Measurements from ENCODE around the gene STEAP1B.

The STEAP1B gene

DNA sequence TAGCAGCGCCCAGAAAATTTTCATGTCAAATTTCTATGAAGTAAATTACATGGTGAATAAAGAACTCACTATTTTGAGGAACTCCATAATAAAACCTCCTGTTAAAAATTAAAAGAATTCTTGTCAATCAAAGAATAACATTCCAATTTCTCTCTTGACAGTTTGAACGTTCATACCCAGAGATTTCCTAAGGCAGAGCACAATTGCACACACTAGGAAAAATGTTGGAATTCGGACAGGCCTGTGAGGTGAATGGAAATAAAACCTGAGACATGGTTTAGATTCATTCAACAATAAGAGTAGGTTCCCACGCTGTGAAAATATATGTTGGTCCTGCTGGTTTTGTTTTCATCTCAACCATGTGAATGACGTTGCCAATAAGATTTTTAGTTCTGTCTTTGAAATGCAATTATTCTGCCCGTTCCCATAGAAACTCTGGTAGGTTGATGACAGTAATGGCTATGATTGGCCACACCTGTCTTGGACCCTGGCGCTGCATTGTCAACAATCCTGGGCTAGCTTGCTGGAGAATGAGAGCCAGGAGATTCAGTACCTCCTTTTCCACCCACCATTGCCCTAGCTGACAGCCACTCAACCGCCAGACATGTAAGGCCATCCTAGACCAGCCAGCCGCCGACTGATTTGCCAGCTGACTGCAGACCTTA, 99.7 kb downstream of the STEAP1B start:
- TF ChIP-seq, protein P1, sequence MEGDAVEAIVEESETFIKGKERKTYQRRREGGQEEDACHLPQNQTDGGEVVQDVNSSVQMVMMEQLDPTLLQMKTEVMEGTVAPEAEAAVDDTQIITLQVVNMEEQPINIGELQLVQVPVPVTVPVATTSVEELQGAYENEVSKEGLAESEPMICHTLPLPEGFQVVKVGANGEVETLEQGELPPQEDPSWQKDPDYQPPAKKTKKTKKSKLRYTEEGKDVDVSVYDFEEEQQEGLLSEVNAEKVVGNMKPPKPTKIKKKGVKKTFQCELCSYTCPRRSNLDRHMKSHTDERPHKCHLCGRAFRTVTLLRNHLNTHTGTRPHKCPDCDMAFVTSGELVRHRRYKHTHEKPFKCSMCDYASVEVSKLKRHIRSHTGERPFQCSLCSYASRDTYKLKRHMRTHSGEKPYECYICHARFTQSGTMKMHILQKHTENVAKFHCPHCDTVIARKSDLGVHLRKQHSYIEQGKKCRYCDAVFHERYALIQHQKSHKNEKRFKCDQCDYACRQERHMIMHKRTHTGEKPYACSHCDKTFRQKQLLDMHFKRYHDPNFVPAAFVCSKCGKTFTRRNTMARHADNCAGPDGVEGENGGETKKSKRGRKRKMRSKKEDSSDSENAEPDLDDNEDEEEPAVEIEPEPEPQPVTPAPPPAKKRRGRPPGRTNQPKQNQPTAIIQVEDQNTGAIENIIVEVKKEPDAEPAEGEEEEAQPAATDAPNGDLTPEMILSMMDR (IDR thresholded peaks at IDR 0.05; ENCODE audit: low read depth, low read length, missing control alignments) = no peak
- no peak for DNase-seq (ENCODE audit: extremely low read depth, low read depth)
- no peak overlapping the region for H3K4me3 ChIP-seq (replicated peaks; ENCODE audit: low read depth, low read length)

GRCh38 chr7:22399546-22399945, 100.4 kb downstream of the STEAP1B start:
- DNase-seq (ENCODE audit: extremely low read depth, low read depth) = no peak
- TF ChIP-seq, protein P1 (IDR thresholded peaks at IDR 0.05; ENCODE audit: low read depth, low read length, missing control alignments) = no peak

GRCh38 chr7:22399091-22399490, 100.9 kb downstream of the STEAP1B start:
- H3K4me3 ChIP-seq (replicated peaks; ENCODE audit: low read depth, low read length) = no peak overlapping the region
- DNase-seq (ENCODE audit: extremely low read depth, low read depth) = no peak
- TF ChIP-seq, protein P1 (IDR thresholded peaks at IDR 0.05; ENCODE audit: low read depth, low read length, missing control alignments) = no peak

More at GRCh38 chr7:22399546-22399945, 100.4 kb downstream of the STEAP1B start:
- H3K4me3 ChIP-seq (replicated peaks; ENCODE audit: low read depth, low read length) = no peak overlapping the region

DNA sequence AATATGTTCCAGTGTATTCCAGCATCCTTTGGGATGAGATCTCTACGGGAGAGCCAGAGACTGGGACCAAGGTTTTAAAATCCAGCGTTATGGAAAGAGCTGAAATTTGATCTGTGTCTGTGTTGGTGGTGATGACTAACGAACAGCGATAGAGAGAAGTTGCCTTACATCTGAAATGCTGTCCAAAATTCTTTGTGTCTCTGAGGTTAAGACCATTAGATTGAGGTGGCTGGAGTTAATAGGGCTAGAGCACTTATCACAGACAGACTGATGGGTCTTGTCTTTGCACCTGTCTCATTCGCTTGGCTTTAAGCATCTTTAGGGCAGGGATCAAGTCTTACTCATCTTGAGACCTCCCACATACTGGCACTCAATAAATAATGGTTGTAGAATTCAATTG, 102.0 kb downstream of the STEAP1B start:
- no peak overlapping the region for H3K4me3 ChIP-seq (replicated peaks; ENCODE audit: low read depth, low read length)
- TF ChIP-seq, protein P1 (IDR thresholded peaks at IDR 0.05; ENCODE audit: low read depth, low read length, missing control alignments) = no peak
- no peak for DNase-seq (ENCODE audit: extremely low read depth, low read depth)

GRCh38 chr7:22395222-22395621, 104.8 kb downstream of the STEAP1B start:
- no peak for DNase-seq (ENCODE audit: extremely low read depth, low read depth)
- TF ChIP-seq, protein P1 (IDR thresholded peaks at IDR 0.05; ENCODE audit: low read depth, low read length, missing control alignments) = no peak
- no peak overlapping the region for H3K4me3 ChIP-seq (replicated peaks; ENCODE audit: low read depth, low read length)

DNA sequence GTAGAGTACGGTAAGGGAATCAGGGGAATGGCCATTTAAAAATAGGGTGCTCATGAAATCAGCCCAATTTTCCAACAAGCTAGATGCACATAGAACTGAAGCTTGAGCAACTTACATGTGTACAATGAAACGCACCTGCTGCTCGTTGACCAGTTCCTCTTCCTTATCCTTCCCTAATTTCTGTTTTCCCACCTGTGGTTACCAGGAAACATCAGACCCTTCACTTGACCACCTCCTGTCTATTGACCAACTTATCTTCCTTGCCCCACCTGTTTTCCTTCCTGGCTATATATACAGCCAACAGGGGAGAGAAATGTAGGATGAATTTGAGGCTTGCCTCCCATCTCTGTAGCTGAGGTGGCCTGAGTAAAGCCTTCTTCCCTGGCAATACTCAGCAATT, 105.2 kb downstream of the STEAP1B start:
- H3K4me3 ChIP-seq (replicated peaks; ENCODE audit: low read depth, low read length) = no peak overlapping the region
- TF ChIP-seq, protein P1 (IDR thresholded peaks at IDR 0.05; ENCODE audit: low read depth, low read length, missing control alignments) = no peak
- no peak for DNase-seq (ENCODE audit: extremely low read depth, low read depth)
